HepG2 (cell line): ENCODE measurements around the gene FGF18.

ENCODE experiments used
- ARNT ChIP-seq: fragments of 450-650 bp; IDR thresholded peaks from 2 replicates; pipeline ENCODE4 v1.6.1; 2017
- BRCA1 ChIP-seq: sonication (generic); formaldehyde crosslinking; IDR thresholded peaks from 2 replicates; pipeline ENCODE4 v1.4.0; 2020; ENCODE audit warnings: missing genetic modification reagents
- CTCF ChIP-seq: sonication (generic); formaldehyde crosslinking; IDR thresholded peaks from 2 replicates; pipeline ENCODE4 v1.5.0; 2020; ENCODE audit warnings: mild to moderate bottlenecking, missing genetic modification reagents, moderate library complexity
- E2F5 ChIP-seq: sonication (generic); formaldehyde crosslinking; conservative IDR thresholded peaks from 2 replicates; pipeline ENCODE4 v1.4.0; 2020; ENCODE audit warnings: missing genetic modification reagents
- FOXO4 ChIP-seq: sonication (generic); formaldehyde crosslinking; conservative IDR thresholded peaks from 2 replicates; pipeline ENCODE4 v1.8.1; 2023; ENCODE audit warnings: missing genetic modification reagents
- KDM1A ChIP-seq: IDR thresholded peaks from 2 replicates; pipeline ENCODE4 v1.6.1; 2016; ENCODE audit warnings: missing compliant biosample characterization
- NFIC ChIP-seq: IDR thresholded peaks from 2 replicates; pipeline ENCODE4 v1.6.1; 2012; ENCODE audit warnings: mild to moderate bottlenecking, low read length, inconsistent platforms
- ZNF274 ChIP-seq: sonication (generic); formaldehyde crosslinking; IDR thresholded peaks from 2 replicates; pipeline ENCODE4 v1.5.1; 2020; ENCODE audit warnings: mild to moderate bottlenecking, missing genetic modification reagents
- ZNF331 ChIP-seq: sonication (generic); formaldehyde crosslinking; IDR thresholded peaks from 2 replicates; pipeline ENCODE4 v1.4.0; 2020; ENCODE audit warnings: missing genetic modification reagents
- ZNF639 ChIP-seq: conservative IDR thresholded peaks from 2 replicates; pipeline ENCODE4 v1.6.1; 2018; ENCODE audit warnings: missing genetic modification reagents
- ZSCAN29 ChIP-seq: sonication (generic); formaldehyde crosslinking; conservative IDR thresholded peaks from 2 replicates; pipeline ENCODE4 v1.4.0; 2020; ENCODE audit warnings: mild to moderate bottlenecking, missing genetic modification reagents

- TF ChIP-seq KDM1A (CRISPR knock-in tag) (no peak), ARNT (no peak), CTCF (CRISPR knock-in tag) (no peak), ZSCAN29 (CRISPR knock-in tag) (no peak), ZNF331 (CRISPR knock-in tag) (no peak), BRCA1 (CRISPR knock-in tag) (no peak), FOXO4 (CRISPR knock-in tag) (no peak), ZNF274 (CRISPR knock-in tag) (no peak), E2F5 (no peak), NFIC (no peak), ZNF639 (no peak)
These were observed at the start of gene FGF18 for GRCh38 chr5:171418982-171419687.
